SK-N-SH (cell line): Measurements from ENCODE around the gene FOXN4. TPM values are rescaled to one million over a fixed set of nuclear protein-coding genes. Genes with fewer than 3 reads are reported as not detected.

Experiments used
- CTCF ChIA-PET: fragments of 300-600, 350-600 bp; formaldehyde crosslinking; extraction: SDS; loops from one replicate; lab custom pipeline; 2021; lab: Yijun Ruan, JAX
- POLR2A ChIA-PET: fragments of 350-600 bp; sonication (Branson Sonifier 250); formaldehyde crosslinking; extraction: SDS; loops from one replicate; lab custom pipeline; 2020; ENCODE audit warnings: antibody characterized with exemption, inconsistent platforms; lab: Yijun Ruan, JAX
- DNase-seq: peaks from one replicate; pipeline ENCODE4 v3.0.0; 2012
- H2AFZ ChIP-seq: fragments of 200-600 bp; sonication (generic); 2 replicates; pipeline ENCODE4 v1.8.1; 2016; ENCODE audit warnings: antibody characterized with exemption, mild to moderate bottlenecking, low read depth
- H3F3A ChIP-seq: fragments of 200-600 bp; sonication (generic); replicated peaks from 2 replicates; pipeline ENCODE3; 2016; ENCODE audit warnings: antibody characterized with exemption, mild to moderate bottlenecking; ENCODE audit not compliant: insufficient read depth
- H3K27ac ChIP-seq, 2 experiments: fragments of 200-500 bp in 1 of 2; fragments of 200-600 bp in 1 of 2; sonication (Bioruptor generic) in 1 of 2; sonication (generic), shearing (Covaris generic) in 1 of 2; 2 replicates each; pipeline versions ENCODE4 v1.5.1 to v1.6.1; 2014 to 2016; ENCODE audit warnings: low read depth in 2 of 2, inconsistent platforms in 1 of 2, low read length in 1 of 2, mild to moderate bottlenecking in 1 of 2, mixed read lengths in 1 of 2
- H3K27me3 ChIP-seq: fragments of 200-600 bp; sonication (generic), shearing (Covaris generic); 2 replicates; pipeline ENCODE4 v1.6.1; 2016; ENCODE audit warnings: mixed run types; ENCODE audit not compliant: insufficient read depth
- H3K36me3 ChIP-seq, 2 experiments: fragments of 200-500 bp in 1 of 2; fragments of 200-600 bp in 1 of 2; sonication (Bioruptor generic) in 1 of 2; sonication (generic) in 1 of 2; replicated peaks in 1 of 2; 2 replicates each; pipeline versions ENCODE3 to v1.5.1; 2014 to 2016; ENCODE audit warnings: low read length in 1 of 2, mild to moderate bottlenecking in 1 of 2; ENCODE audit not compliant: insufficient read depth in 2 of 2, control insufficient read depth in 1 of 2
- H3K4me1 ChIP-seq, 2 experiments: fragments of 200-500 bp in 1 of 2; fragments of 200-600 bp in 1 of 2; sonication (Bioruptor generic) in 1 of 2; sonication (generic), shearing (Covaris generic) in 1 of 2; 2 replicates each; pipeline versions ENCODE4 v1.5.1 to v1.6.1; 2014 to 2016; ENCODE audit warnings: low read depth in 1 of 2, low read length in 1 of 2, mixed run types in 1 of 2; ENCODE audit not compliant: insufficient read depth in 2 of 2, control insufficient read depth in 1 of 2
- H3K4me2 ChIP-seq: fragments of 200-600 bp; sonication (generic), shearing (Covaris generic); 2 replicates; pipeline ENCODE4 v1.6.1; 2017; ENCODE audit warnings: mixed run types
- H3K4me3 ChIP-seq, 2 experiments: fragments of 200-500 bp in 1 of 2; fragments of 200-600 bp in 1 of 2; sonication (Bioruptor generic) in 1 of 2; sonication (generic), shearing (Covaris generic) in 1 of 2; 2 replicates each; pipeline versions ENCODE4 v1.5.1 to v1.8.1; 2014 to 2016; ENCODE audit warnings: low read depth in 2 of 2, inconsistent platforms in 1 of 2, low read length in 1 of 2, mild to moderate bottlenecking in 1 of 2, mixed read lengths in 1 of 2, moderate library complexity in 1 of 2
- H3K79me2 ChIP-seq: fragments of 200-600 bp; sonication (generic); 2 replicates; pipeline ENCODE4 v1.8.1; 2017; ENCODE audit warnings: mild to moderate bottlenecking; ENCODE audit not compliant: insufficient read depth
- H3K9ac ChIP-seq: fragments of 200-600 bp; sonication (generic); 2 replicates; pipeline ENCODE4 v1.6.1; 2017; ENCODE audit warnings: mixed run types
- H3K9me2 ChIP-seq: fragments of 200-600 bp; sonication (generic); 2 replicates; pipeline ENCODE4 v1.6.1; 2017; ENCODE audit warnings: mixed run types
- H3K9me3 ChIP-seq: fragments of 200-600 bp; sonication (generic); 2 replicates; pipeline ENCODE4 v1.6.1; 2017; ENCODE audit warnings: mixed run types, mild to moderate bottlenecking, moderate library complexity
- H4K20me1 ChIP-seq: fragments of 200-600 bp; sonication (generic); 2 replicates; pipeline ENCODE4 v1.6.1; 2017; ENCODE audit warnings: mild to moderate bottlenecking, mixed run types; ENCODE audit not compliant: insufficient read depth
- CHD2 ChIP-seq: fragments of 150-350 bp; IDR thresholded peaks from 2 replicates; pipeline ENCODE4 v1.6.1; 2018; ENCODE audit warnings: low read length; ENCODE audit not compliant: partially characterized antibody
- ELF1 ChIP-seq: IDR thresholded peaks from 2 replicates; pipeline ENCODE4 v1.4.0; 2012
- EP300 ChIP-seq, 2 experiments: IDR thresholded peaks; 2 replicates each; pipeline versions ENCODE4 v1.4.0 to v1.6.1; 2012; ENCODE audit warnings: borderline replicate concordance in 1 of 2, low read depth in 1 of 2, low read length in 1 of 2
- EZH2phosphoT487 ChIP-seq: fragments of 200-600 bp; sonication (generic); IDR thresholded peaks from 2 replicates; pipeline ENCODE4 v1.6.1; 2017; ENCODE audit warnings: low read depth, mixed run types, mild to moderate bottlenecking, antibody characterized with exemption, moderate library complexity, borderline replicate concordance
- MEF2A ChIP-seq: IDR thresholded peaks from 2 replicates; pipeline ENCODE4 v1.4.0; 2012; ENCODE audit warnings: low read depth, borderline replicate concordance
- NFIC ChIP-seq: IDR thresholded peaks from 2 replicates; pipeline ENCODE4 v1.4.0; 2012; ENCODE audit warnings: borderline replicate concordance
- NRF1 ChIP-seq: IDR thresholded peaks from 2 replicates; pipeline ENCODE4 v1.6.1; 2012; ENCODE audit warnings: low read depth, mild to moderate bottlenecking, low read length
- RCOR1 ChIP-seq: fragments of 150-350 bp; IDR thresholded peaks from 2 replicates; pipeline ENCODE4 v1.6.1; 2017; ENCODE audit warnings: antibody characterized with exemption, low read length
- RFX5 ChIP-seq: IDR thresholded peaks from 2 replicates; pipeline ENCODE4 v1.6.1; 2012; ENCODE audit warnings: mild to moderate bottlenecking, improper control_type of control experiment, low read length
- RXRA ChIP-seq: IDR thresholded peaks from 2 replicates; pipeline ENCODE4 v1.4.0; 2012; ENCODE audit warnings: low read depth, mild to moderate bottlenecking, borderline replicate concordance
- SIN3A ChIP-seq: IDR thresholded peaks from 2 replicates; pipeline ENCODE4 v1.6.1; 2012; ENCODE audit warnings: low read depth, mild to moderate bottlenecking, low read length, moderate library complexity, borderline replicate concordance
- SMC3 ChIP-seq: IDR thresholded peaks from 2 replicates; pipeline ENCODE4 v1.6.1; 2012; ENCODE audit warnings: low read depth, low read length, improper control_type of control experiment
- TCF12 ChIP-seq: IDR thresholded peaks from 2 replicates; pipeline ENCODE4 v1.4.0; 2012
- WGBS: methylation state at CpG from one replicate; pipeline ENCODE4 v1.1.6; 2017; ENCODE audit warnings: low lambda C conversion rate; 5-methylcytosine and 5-hydroxymethylcytosine counted together
- polyA plus RNA-seq, 3 experiments: library from polyadenylated mRNA; depleted of rRNA; stranded (reverse); fragments of >200 nt; gene quantifications; 2 replicates each; pipeline ENCODE4 v1.2.3, GENCODE V29; 2012
- TF ChIP-seq, protein P1 (sequence below): fragments of 200-600 bp; sonication (generic); IDR thresholded peaks from 2 replicates; pipeline ENCODE4 v1.6.1; 2017; ENCODE audit warnings: antibody characterized with exemption, mild to moderate bottlenecking, moderate library complexity
- TF ChIP-seq, protein P2 (sequence below): fragments of 150-350 bp; IDR thresholded peaks from 2 replicates; pipeline ENCODE4 v1.6.1; 2016; ENCODE audit warnings: mild to moderate bottlenecking, low read depth, low read length
- TF ChIP-seq, protein P3 (sequence below): fragments of 150-350 bp; IDR thresholded peaks from 2 replicates; pipeline ENCODE4 v1.6.1; 2017; ENCODE audit warnings: antibody characterized with exemption, low read length, low read depth, borderline replicate concordance

Gene FOXN4
- polyA plus RNA-seq, 1 of the 3 experiments (the other 2 are of a cell fraction) = 0.10 TPM

DNA sequence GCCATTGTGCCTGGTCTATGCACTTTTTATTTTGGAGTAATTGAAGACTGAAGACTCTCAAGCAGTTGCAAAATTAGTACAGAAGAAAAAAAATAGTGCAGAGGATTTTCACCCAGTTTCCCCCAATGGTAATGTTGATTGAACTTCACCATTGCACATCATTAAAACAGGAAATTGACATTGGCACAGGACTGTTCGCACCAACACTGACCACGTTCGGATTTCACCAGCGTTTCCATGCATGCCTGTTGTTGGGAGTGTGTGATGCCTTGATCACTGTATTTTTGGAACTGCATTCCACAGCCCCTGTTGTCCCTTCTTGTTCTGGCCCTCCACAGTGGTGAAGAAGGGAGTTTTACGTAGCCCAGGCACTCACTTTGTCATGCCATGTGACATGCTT, 67.1 kb downstream of the FOXN4 start:
- CTCF ChIA-PET = interaction anchor here (1.0 kb wide), 1 partner anchor 15 kb away, joined by 3 read pairs; no protein-coding TSS in a partner anchor
- no peaks in the 10 kb centered on the region for H3K9me2 ChIP-seq
- no peaks in the 10 kb centered on the region for H3K79me2 ChIP-seq
- no peaks in the 10 kb centered on the region for H3F3A ChIP-seq
- TF ChIP-seq SIN3A (no peak), CHD2 (no peak), RCOR1 (no peak)
- TF ChIP-seq, all 33 proteins: peak for 0
- Histone ChIP-seq H3K9ac (no peak overlapping the region), H3K27me3 (no peaks in the 10 kb centered on the region), H3K27ac (no peak overlapping the region), H2AFZ (no peak overlapping the region), H3K4me3 (no peak overlapping the region), H3K9me3 (no peaks in the 10 kb centered on the region), H3K4me2 (no peak overlapping the region), H3K36me3 (peaks cover 0 to 13% of the 10 kb centered on the region in 2 experiments), H4K20me1 (no peaks in the 10 kb centered on the region), H3K4me1 (no peaks in the 10 kb centered on the region)
- WGBS = 90% methylated on average over 5 of the region's 5 CpGs
- POLR2A ChIA-PET = no interaction called here
- no peak for DNase-seq

DNA sequence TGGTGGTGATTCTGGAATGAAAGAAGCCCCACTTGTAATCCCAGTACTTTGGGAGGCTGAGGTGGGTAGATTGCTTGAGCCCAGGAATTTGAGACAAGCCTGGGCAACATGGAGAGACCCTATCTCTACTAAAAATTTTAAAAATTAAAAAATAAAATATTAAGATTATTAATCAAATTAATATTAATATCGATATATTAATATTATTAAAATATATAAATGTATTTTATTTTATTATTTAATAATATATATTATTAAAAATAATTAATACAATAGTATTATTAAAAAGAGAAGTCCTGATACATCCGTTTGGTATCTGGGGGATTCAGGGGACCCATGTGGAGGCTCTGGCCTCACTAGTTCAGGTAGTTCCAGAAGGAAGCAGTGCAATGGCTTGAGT, 68.7 kb downstream of the FOXN4 start:
- 92% methylated on average over 2 of the region's 2 CpGs for WGBS
- H3F3A ChIP-seq = no peaks in the 10 kb centered on the region
- H3K27ac ChIP-seq = no peak overlapping the region
- ChIA-PET POLR2A (no interaction called here), CTCF (no interaction called here)
- H3K4me2 ChIP-seq = no peak overlapping the region
- no peaks in the 10 kb centered on the region for H3K9me2 ChIP-seq
- no peak for DNase-seq
- H3K4me3 ChIP-seq = no peak overlapping the region
- no peak overlapping the region for H2AFZ ChIP-seq
- H3K9ac ChIP-seq = no peak overlapping the region
- no peaks in the 10 kb centered on the region for H3K9me3 ChIP-seq
- peaks cover 0 to 12% of the 10 kb centered on the region in 2 experiments for H3K36me3 ChIP-seq
- no peaks in the 10 kb centered on the region for H4K20me1 ChIP-seq
- no peak for TF ChIP-seq RFX5
- no peak for TF ChIP-seq EP300 (IDR thresholded peaks at IDR 0.05; ENCODE audit: borderline replicate concordance in 1 of 2, low read depth in 1 of 2, low read length in 1 of 2)
- no peak for TF ChIP-seq EZH2phosphoT487
- no peak for TF ChIP-seq ELF1
- no peak for TF ChIP-seq RXRA
- TF ChIP-seq NRF1 = no peak
- TF ChIP-seq, protein P1, sequence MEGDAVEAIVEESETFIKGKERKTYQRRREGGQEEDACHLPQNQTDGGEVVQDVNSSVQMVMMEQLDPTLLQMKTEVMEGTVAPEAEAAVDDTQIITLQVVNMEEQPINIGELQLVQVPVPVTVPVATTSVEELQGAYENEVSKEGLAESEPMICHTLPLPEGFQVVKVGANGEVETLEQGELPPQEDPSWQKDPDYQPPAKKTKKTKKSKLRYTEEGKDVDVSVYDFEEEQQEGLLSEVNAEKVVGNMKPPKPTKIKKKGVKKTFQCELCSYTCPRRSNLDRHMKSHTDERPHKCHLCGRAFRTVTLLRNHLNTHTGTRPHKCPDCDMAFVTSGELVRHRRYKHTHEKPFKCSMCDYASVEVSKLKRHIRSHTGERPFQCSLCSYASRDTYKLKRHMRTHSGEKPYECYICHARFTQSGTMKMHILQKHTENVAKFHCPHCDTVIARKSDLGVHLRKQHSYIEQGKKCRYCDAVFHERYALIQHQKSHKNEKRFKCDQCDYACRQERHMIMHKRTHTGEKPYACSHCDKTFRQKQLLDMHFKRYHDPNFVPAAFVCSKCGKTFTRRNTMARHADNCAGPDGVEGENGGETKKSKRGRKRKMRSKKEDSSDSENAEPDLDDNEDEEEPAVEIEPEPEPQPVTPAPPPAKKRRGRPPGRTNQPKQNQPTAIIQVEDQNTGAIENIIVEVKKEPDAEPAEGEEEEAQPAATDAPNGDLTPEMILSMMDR = no peak
- no peak for TF ChIP-seq NFIC
- TF ChIP-seq RCOR1 = no peak
- no peak for TF ChIP-seq CHD2
- TF ChIP-seq SMC3 = no peak
- TF ChIP-seq, protein P2, sequence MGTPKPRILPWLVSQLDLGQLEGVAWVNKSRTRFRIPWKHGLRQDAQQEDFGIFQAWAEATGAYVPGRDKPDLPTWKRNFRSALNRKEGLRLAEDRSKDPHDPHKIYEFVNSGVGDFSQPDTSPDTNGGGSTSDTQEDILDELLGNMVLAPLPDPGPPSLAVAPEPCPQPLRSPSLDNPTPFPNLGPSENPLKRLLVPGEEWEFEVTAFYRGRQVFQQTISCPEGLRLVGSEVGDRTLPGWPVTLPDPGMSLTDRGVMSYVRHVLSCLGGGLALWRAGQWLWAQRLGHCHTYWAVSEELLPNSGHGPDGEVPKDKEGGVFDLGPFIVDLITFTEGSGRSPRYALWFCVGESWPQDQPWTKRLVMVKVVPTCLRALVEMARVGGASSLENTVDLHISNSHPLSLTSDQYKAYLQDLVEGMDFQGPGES = no peak
- TF ChIP-seq TCF12 = no peak
- TF ChIP-seq MEF2A = no peak
- TF ChIP-seq, protein P3, sequence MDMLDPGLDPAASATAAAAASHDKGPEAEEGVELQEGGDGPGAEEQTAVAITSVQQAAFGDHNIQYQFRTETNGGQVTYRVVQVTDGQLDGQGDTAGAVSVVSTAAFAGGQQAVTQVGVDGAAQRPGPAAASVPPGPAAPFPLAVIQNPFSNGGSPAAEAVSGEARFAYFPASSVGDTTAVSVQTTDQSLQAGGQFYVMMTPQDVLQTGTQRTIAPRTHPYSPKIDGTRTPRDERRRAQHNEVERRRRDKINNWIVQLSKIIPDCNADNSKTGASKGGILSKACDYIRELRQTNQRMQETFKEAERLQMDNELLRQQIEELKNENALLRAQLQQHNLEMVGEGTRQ = no peak
- H3K27me3 ChIP-seq = no peaks in the 10 kb centered on the region
- H3K79me2 ChIP-seq = no peaks in the 10 kb centered on the region
- H3K4me1 ChIP-seq = no peaks in the 10 kb centered on the region
